Lung microvascular endothelial cell (primary cell): ENCODE data around the gene DHX16. TPM values are rescaled to one million over a fixed set of nuclear protein-coding genes. Genes with fewer than 3 reads are reported as not detected.

Source experiments
- DNase-seq, 2 donors: peaks; one replicate each; pipeline versions ENCODE4 v3.0.0 to v3.0.0-alpha.2; 2010; ENCODE audit warnings: low read depth in 2 of 2
- total RNA-seq: library from RNA; depleted of rRNA; stranded (reverse); fragments of >200 nt; gene quantifications from 2 replicates; pipeline ENCODE4 v1.2.1, GENCODE V29; 2014

DHX16 gene
- total RNA-seq, 1 donor from 2014 or later, result 32.5 TPM

DNA sequence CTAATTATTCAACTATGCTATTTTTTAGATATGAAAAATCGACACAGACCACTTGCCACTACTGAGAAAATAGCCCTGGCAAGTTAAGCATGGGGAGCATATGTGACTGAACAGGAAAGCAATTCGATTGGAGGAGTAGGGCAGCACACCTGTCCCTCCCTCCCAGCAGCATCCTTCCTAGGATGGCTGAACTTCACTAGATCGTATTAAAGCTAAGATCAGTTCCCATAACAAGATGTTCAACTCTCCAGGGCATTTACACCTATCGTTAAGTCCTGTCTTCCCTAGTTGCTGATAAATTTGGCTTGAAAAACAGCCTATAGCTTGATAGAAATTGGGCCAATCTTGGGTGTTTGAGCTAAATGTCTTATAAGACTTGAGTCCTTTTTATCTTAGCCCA, 62.7 kb downstream of the DHX16 start:
- no peak for DNase-seq

DNA sequence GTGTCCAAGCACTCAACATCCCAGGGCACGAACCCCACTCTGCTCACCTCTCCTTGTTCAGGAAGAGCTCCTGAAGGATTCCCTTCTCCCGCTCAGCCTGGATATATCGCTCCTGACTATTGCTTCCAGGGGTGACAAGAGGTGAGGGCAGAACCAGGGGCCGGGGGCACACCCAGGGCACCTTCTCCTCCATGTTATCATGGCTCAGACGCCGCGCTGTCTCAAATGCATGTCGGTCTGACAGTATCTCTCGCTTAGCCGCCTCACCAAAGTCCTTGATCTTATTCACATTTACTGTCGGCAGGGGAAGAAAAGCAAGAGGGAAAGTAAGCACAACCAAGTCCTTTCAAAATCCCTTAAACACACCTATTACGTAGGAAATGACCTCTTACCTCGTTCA, 68.8 kb downstream of the DHX16 start:
- no peak for DNase-seq

Other genes with a start within 250 kb of the DHX16 start
- gene HLA-E, start 183.5 kb downstream of the DHX16 start, total RNA-seq, result 440 and 959 TPM in 2 replicates
- 31.8 and 41.1 TPM in 2 replicates for gene GNL1, start 116.5 kb downstream of the DHX16 start, total RNA-seq
- gene PRR3, start 115.7 kb downstream of the DHX16 start, total RNA-seq, result 2.0 and 2.2 TPM in 2 replicates
- 24.6 and 41.9 TPM in 2 replicates for gene ABCF1, start 101.6 kb downstream of the DHX16 start, total RNA-seq
- gene PPP1R10, start 55.8 kb downstream of the DHX16 start, total RNA-seq, result 7.0 and 12.5 TPM in 2 replicates
- gene MRPS18B, start 55.2 kb downstream of the DHX16 start, total RNA-seq, result 38.1 and 55.8 TPM in 2 replicates
- 2.2 and 5.0 TPM in 2 replicates for gene ATAT1, start 46.1 kb downstream of the DHX16 start, total RNA-seq
- gene C6orf136, start 25.9 kb downstream of the DHX16 start, total RNA-seq, result 3.1 and 5.6 TPM in 2 replicates
- gene PPP1R18, start 13.6 kb upstream of the DHX16 start, total RNA-seq, result 31.5 and 33.6 TPM in 2 replicates
- gene NRM, start 18.0 kb upstream of the DHX16 start, total RNA-seq, result 1.6 and 2.2 TPM in 2 replicates
- 3.0 and 4.1 TPM in 2 replicates for gene MDC1, start 44.3 kb upstream of the DHX16 start, total RNA-seq
- 267 and 311 TPM in 2 replicates for gene TUBB, start 47.3 kb upstream of the DHX16 start, total RNA-seq
- 48.8 and 56.2 TPM in 2 replicates for gene FLOT1, start 69.7 kb upstream of the DHX16 start, total RNA-seq
- gene IER3, start 71.5 kb upstream of the DHX16 start, total RNA-seq, result 72.6 and 148 TPM in 2 replicates
- 4.8 and 6.3 TPM in 2 replicates for gene DDR1, start 211.5 kb upstream of the DHX16 start, total RNA-seq
- gene GTF2H4, start 235.2 kb upstream of the DHX16 start, total RNA-seq, result 8.3 and 12.9 TPM in 2 replicates
- 13.9 and 15.5 TPM in 2 replicates for gene VARS2, start 241.2 kb upstream of the DHX16 start, total RNA-seq